KOPT-K1 (cell line): Measurements from ENCODE around the gene KCNMA1.

ENCODE experiments used
- H3K27ac ChIP-seq: fragments of 200-600 bp; sonication (generic); 2 replicates; pipeline ENCODE4 v1.5.1; 2016; ENCODE audit warnings: antibody characterized with exemption, mild to moderate bottlenecking, low read depth, low read length; ENCODE audit not compliant: poor library complexity, severe bottlenecking
- H3K36me3 ChIP-seq: fragments of 200-600 bp; sonication (generic); 2 replicates; pipeline ENCODE4 v1.5.1; 2017; ENCODE audit warnings: antibody characterized with exemption, mild to moderate bottlenecking, low read length, moderate library complexity; ENCODE audit not compliant: insufficient read depth
- H3K9me3 ChIP-seq: fragments of 200-600 bp; sonication (generic); 2 replicates; pipeline ENCODE4 v1.5.1; 2017; ENCODE audit warnings: antibody characterized with exemption, low read length, mild to moderate bottlenecking; ENCODE audit not compliant: insufficient read depth, poor library complexity, severe bottlenecking

The KCNMA1 gene

GRCh38 chr10:77120012-77120411 is 517.6 kb downstream of the KCNMA1 start:
- Histone ChIP-seq H3K27ac (no peak overlapping the region), H3K36me3 (no peaks in the 10 kb centered on the region), H3K9me3 (no peaks in the 10 kb centered on the region)

GRCh38 chr10:77118603-77119282 is 518.9 kb downstream of the KCNMA1 start:
- H3K36me3 ChIP-seq, result no peaks in the 10 kb centered on the region
- no peak overlapping the region for H3K27ac ChIP-seq

GRCh38 chr10:77117501-77117900 is 520.1 kb downstream of the KCNMA1 start:
- no peak overlapping the region for H3K27ac ChIP-seq
- H3K36me3 ChIP-seq, result no peaks in the 10 kb centered on the region
- H3K9me3 ChIP-seq, result no peaks in the 10 kb centered on the region

More at GRCh38 chr10:77118603-77119282, 518.9 kb downstream of the KCNMA1 start:
- no peaks in the 10 kb centered on the region for H3K9me3 ChIP-seq

GRCh38 chr10:77116904-77117303 is 520.7 kb downstream of the KCNMA1 start:
- H3K36me3 ChIP-seq, result no peaks in the 10 kb centered on the region
- no peak overlapping the region for H3K27ac ChIP-seq
- no peaks in the 10 kb centered on the region for H3K9me3 ChIP-seq

GRCh38 chr10:77114181-77114821 is 523.3 kb downstream of the KCNMA1 start:
- no peaks in the 10 kb centered on the region for H3K9me3 ChIP-seq
- H3K36me3 ChIP-seq, result no peaks in the 10 kb centered on the region
- H3K27ac ChIP-seq, result no peak overlapping the region

GRCh38 chr10:77111611-77112550 is 525.7 kb downstream of the KCNMA1 start:
- H3K9me3 ChIP-seq, result no peaks in the 10 kb centered on the region
- no peaks in the 10 kb centered on the region for H3K36me3 ChIP-seq
- no peak overlapping the region for H3K27ac ChIP-seq

GRCh38 chr10:77110757-77111156 is 526.9 kb downstream of the KCNMA1 start:
- Histone ChIP-seq H3K36me3 (no peaks in the 10 kb centered on the region), H3K27ac (no peak overlapping the region), H3K9me3 (no peaks in the 10 kb centered on the region)

GRCh38 chr10:77109351-77109994 is 528.1 kb downstream of the KCNMA1 start:
- no peaks in the 10 kb centered on the region for H3K9me3 ChIP-seq
- H3K27ac ChIP-seq, result no peak overlapping the region
- H3K36me3 ChIP-seq, result no peaks in the 10 kb centered on the region

- Histone ChIP-seq H3K9me3 (no peaks in the 10 kb centered on the region), H3K36me3 (no peaks in the 10 kb centered on the region), H3K27ac (no peak overlapping the region)
These were observed 530.9 kb downstream of the KCNMA1 start for GRCh38 chr10:77106676-77107075.

GRCh38 chr10:77105761-77106221 is 531.8 kb downstream of the KCNMA1 start:
- Histone ChIP-seq H3K36me3 (no peaks in the 10 kb centered on the region), H3K9me3 (no peaks in the 10 kb centered on the region), H3K27ac (no peak overlapping the region)

- Histone ChIP-seq H3K36me3 (no peaks in the 10 kb centered on the region), H3K9me3 (no peaks in the 10 kb centered on the region), H3K27ac (no peak overlapping the region)
These were observed 533.1 kb downstream of the KCNMA1 start for GRCh38 chr10:77104459-77104980.

- H3K9me3 ChIP-seq, result no peaks in the 10 kb centered on the region
- H3K27ac ChIP-seq, result no peak overlapping the region
- no peaks in the 10 kb centered on the region for H3K36me3 ChIP-seq
These were observed 534.4 kb downstream of the KCNMA1 start for GRCh38 chr10:77103213-77103612.

GRCh38 chr10:77101341-77101740 is 536.3 kb downstream of the KCNMA1 start:
- no peaks in the 10 kb centered on the region for H3K9me3 ChIP-seq
- H3K36me3 ChIP-seq, result no peaks in the 10 kb centered on the region
- no peak overlapping the region for H3K27ac ChIP-seq

GRCh38 chr10:77099136-77099535 is 538.5 kb downstream of the KCNMA1 start:
- Histone ChIP-seq H3K27ac (no peak overlapping the region), H3K36me3 (no peaks in the 10 kb centered on the region), H3K9me3 (no peaks in the 10 kb centered on the region)
